H1 (cell line): ENCODE results near the gene GALNT5.

Source experiments
- BACH1 ChIP-seq: IDR thresholded peaks from 2 replicates; pipeline ENCODE4 v1.6.1; 2012; ENCODE audit warnings: low read length, improper control_type of control experiment
- BRCA1 ChIP-seq: IDR thresholded peaks from 2 replicates; pipeline ENCODE4 v1.6.1; 2012; ENCODE audit warnings: low read depth, low read length, improper control_type of control experiment
- CREB1 ChIP-seq: IDR thresholded peaks from 2 replicates; pipeline ENCODE4 v1.6.1; 2012; ENCODE audit warnings: inconsistent platforms
- EP300 ChIP-seq, 2 experiments: IDR thresholded peaks; 1 replicate in 1 of 2; 2 replicates in 1 of 2; pipeline ENCODE4 v1.6.1; 2011 to 2012; ENCODE audit warnings: low read depth in 2 of 2, low read length in 2 of 2, mild to moderate bottlenecking in 2 of 2, borderline replicate concordance in 1 of 2, inconsistent platforms in 1 of 2, moderate library complexity in 1 of 2
- EZH2 ChIP-seq: fragments of 200-600 bp; sonication (generic); IDR thresholded peaks from 2 replicates; pipeline ENCODE4 v1.7.1; 2012; ENCODE audit warnings: low read depth, mild to moderate bottlenecking, moderate library complexity, low read length, inconsistent platforms; ENCODE audit not compliant: severe bottlenecking
- GABPA ChIP-seq: IDR thresholded peaks from 2 replicates; pipeline ENCODE4 v1.6.1; 2011; ENCODE audit warnings: mild to moderate bottlenecking, low read length, moderate library complexity, borderline replicate concordance; ENCODE audit not compliant: insufficient read depth
- HDAC2 ChIP-seq, 2 experiments: fragments of 300-600 bp in 1 of 2; sonication (generic) in 1 of 2; IDR thresholded peaks; 2 replicates each; pipeline ENCODE4 v1.6.1; 2011 to 2012; ENCODE audit warnings: low read depth in 2 of 2, low read length in 2 of 2, mild to moderate bottlenecking in 2 of 2, moderate library complexity in 2 of 2, borderline replicate concordance in 1 of 2, inconsistent platforms in 1 of 2
- JUN ChIP-seq: IDR thresholded peaks from 2 replicates; pipeline ENCODE4 v1.6.1; 2011; ENCODE audit warnings: low read depth, mild to moderate bottlenecking, improper control_type of control experiment, low read length
- POLR2A ChIP-seq, 2 experiments: IDR thresholded peaks; 1 replicate in 1 of 2; 2 replicates in 1 of 2; pipeline ENCODE4 v1.6.1; 2011; ENCODE audit warnings: low read depth in 2 of 2, low read length in 2 of 2, mild to moderate bottlenecking in 2 of 2; ENCODE audit errors: control extremely low read depth in 1 of 2
- SIN3A ChIP-seq, 2 experiments: IDR thresholded peaks in 1 of 2; conservative IDR thresholded peaks in 1 of 2; 2 replicates each; pipeline ENCODE4 v1.6.1; 2011 to 2012; ENCODE audit warnings: low read length in 2 of 2, improper control_type of control experiment in 1 of 2, low read depth in 1 of 2, mild to moderate bottlenecking in 1 of 2
- TAF1 ChIP-seq: IDR thresholded peaks from 2 replicates; pipeline ENCODE4 v1.6.1; 2011; ENCODE audit warnings: mild to moderate bottlenecking, low read depth, low read length
- YY1 ChIP-seq: IDR thresholded peaks from 2 replicates; pipeline ENCODE4 v1.6.1; 2011; ENCODE audit warnings: low read depth, mild to moderate bottlenecking, low read length
- ZNF274 ChIP-seq: IDR thresholded peaks from 2 replicates; pipeline ENCODE4 v1.7.0; 2012; ENCODE audit warnings: low read length, borderline replicate concordance; ENCODE audit errors: extremely low read depth
- TF ChIP-seq, protein P1 (sequence below), 3 experiments: IDR thresholded peaks; 1 replicate in 2 of 3; 2 replicates in 1 of 3; pipeline versions ENCODE4 v1.5.1 to v1.6.1; 2011; ENCODE audit warnings: low read length in 3 of 3, mild to moderate bottlenecking in 3 of 3, inconsistent platforms in 2 of 3, low read depth in 1 of 3, moderate library complexity in 1 of 3; ENCODE audit not compliant: insufficient read depth in 1 of 3; ENCODE audit errors: control extremely low read depth in 1 of 3

DNA sequence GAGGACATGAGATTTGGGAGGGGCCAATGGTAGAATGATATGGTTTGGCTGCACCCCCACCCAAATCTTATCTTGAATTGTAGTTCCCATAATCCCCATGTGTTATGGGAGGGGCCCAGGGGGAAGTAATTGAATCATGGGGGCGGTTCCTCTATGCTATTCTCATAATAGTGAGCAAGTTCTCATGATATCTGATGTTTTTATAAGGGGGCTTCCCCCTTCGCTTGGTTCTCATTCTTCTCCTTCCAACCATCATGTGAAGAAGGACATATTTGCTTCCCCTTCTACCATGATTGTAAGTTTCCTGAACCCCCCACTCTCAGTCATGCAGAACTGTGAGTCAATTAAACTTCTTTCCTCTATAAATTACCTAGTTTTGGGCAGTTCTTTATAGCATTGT lies 105.1 kb downstream of the GALNT5 start:
- no peak for TF ChIP-seq EZH2
- TF ChIP-seq, protein P1, sequence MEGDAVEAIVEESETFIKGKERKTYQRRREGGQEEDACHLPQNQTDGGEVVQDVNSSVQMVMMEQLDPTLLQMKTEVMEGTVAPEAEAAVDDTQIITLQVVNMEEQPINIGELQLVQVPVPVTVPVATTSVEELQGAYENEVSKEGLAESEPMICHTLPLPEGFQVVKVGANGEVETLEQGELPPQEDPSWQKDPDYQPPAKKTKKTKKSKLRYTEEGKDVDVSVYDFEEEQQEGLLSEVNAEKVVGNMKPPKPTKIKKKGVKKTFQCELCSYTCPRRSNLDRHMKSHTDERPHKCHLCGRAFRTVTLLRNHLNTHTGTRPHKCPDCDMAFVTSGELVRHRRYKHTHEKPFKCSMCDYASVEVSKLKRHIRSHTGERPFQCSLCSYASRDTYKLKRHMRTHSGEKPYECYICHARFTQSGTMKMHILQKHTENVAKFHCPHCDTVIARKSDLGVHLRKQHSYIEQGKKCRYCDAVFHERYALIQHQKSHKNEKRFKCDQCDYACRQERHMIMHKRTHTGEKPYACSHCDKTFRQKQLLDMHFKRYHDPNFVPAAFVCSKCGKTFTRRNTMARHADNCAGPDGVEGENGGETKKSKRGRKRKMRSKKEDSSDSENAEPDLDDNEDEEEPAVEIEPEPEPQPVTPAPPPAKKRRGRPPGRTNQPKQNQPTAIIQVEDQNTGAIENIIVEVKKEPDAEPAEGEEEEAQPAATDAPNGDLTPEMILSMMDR (IDR thresholded peaks at IDR 0.05; ENCODE audit: control extremely low read depth in 1 of 3, insufficient read depth in 1 of 3, low read depth in 1 of 3, low read length in 3 of 3), result no peak
- no peak for TF ChIP-seq ZNF274
- no peak for TF ChIP-seq JUN
- no peak for TF ChIP-seq TAF1
- no peak for TF ChIP-seq SIN3A (conservative IDR thresholded peaks at IDR 0.05 in 1 of 2, IDR thresholded peaks at IDR 0.05 in 1 of 2; ENCODE audit: low read depth in 1 of 2, low read length in 2 of 2)
- TF ChIP-seq EP300 (IDR thresholded peaks at IDR 0.05; ENCODE audit: borderline replicate concordance in 1 of 2, low read depth in 2 of 2, low read length in 2 of 2), result no peak
- TF ChIP-seq YY1, result no peak
- no peak for TF ChIP-seq CREB1
- no peak for TF ChIP-seq POLR2A (IDR thresholded peaks at IDR 0.05; ENCODE audit: control extremely low read depth in 1 of 2, low read depth in 2 of 2, low read length in 2 of 2)
- TF ChIP-seq BACH1, result no peak
- no peak for TF ChIP-seq GABPA
- TF ChIP-seq HDAC2 (IDR thresholded peaks at IDR 0.05; ENCODE audit: borderline replicate concordance in 1 of 2, low read depth in 2 of 2, low read length in 2 of 2), result no peak
- TF ChIP-seq BRCA1, result no peak
